Measurements from ENCODE around the gene RIOK3. TPM values are rescaled to one million over a fixed set of nuclear protein-coding genes. Genes with fewer than 3 reads are reported as not detected.
A peak's percentile ranks its signal among the peaks of the same experiment; 100 is the strongest.

The RIOK3 gene
- total and polyA plus RNA-seq, 2 experiments from 2014 or later, result 63.6 to 83.7 TPM

DNA sequence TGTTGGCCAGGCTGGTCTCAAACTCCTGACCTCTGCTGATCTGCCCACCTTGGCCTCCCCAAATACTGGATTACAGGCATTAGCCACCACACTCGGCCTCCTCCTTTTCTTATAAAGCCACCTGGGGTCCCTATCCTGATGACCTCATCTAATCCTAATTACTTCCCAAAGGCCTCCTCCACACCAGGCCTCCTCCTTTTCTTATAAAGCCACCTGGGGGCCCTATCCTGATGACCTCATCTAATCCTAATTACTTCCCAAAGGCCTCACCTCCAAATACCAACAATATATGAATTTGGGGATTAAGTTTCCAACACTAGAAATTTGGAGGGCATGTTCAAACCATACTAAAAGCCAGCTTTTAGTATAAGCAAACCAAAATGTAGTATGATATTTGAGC, 40.6 kb downstream of the RIOK3 start:
- Histone ChIP-seq H3K4me3 (no peak overlapping the region), H3K36me3 (no peaks in the 10 kb centered on the region), H3K4me1 (ENCODE audit: low read depth) (peaks cover 5% of the 10 kb centered on the region), H3K9me3 (ENCODE audit: low read depth) (no peaks in the 10 kb centered on the region), H3K27ac (no peak overlapping the region), H3K27me3 (no peaks in the 10 kb centered on the region)
- DNase-seq (ENCODE audit: low read depth in 1 of 2, low spot score in 1 of 2), result no peak
- TF ChIP-seq CTCF (IDR thresholded peaks at IDR 0.05; ENCODE audit: low read depth, low read length), result no peak

- Histone ChIP-seq H3K4me3 (no peak overlapping the region), H3K9me3 (ENCODE audit: low read depth) (no peaks in the 10 kb centered on the region), H3K27ac (no peak overlapping the region), H3K36me3 (no peaks in the 10 kb centered on the region), H3K4me1 (ENCODE audit: low read depth) (peaks cover 5% of the 10 kb centered on the region), H3K27me3 (no peaks in the 10 kb centered on the region)
- TF ChIP-seq CTCF (IDR thresholded peaks at IDR 0.05; ENCODE audit: low read depth, low read length), result no peak
- no peak for DNase-seq (ENCODE audit: low read depth in 1 of 2, low spot score in 1 of 2)
Measured at GRCh38 chr18:23494992-23495391, 41.9 kb downstream of the RIOK3 start.

DNA sequence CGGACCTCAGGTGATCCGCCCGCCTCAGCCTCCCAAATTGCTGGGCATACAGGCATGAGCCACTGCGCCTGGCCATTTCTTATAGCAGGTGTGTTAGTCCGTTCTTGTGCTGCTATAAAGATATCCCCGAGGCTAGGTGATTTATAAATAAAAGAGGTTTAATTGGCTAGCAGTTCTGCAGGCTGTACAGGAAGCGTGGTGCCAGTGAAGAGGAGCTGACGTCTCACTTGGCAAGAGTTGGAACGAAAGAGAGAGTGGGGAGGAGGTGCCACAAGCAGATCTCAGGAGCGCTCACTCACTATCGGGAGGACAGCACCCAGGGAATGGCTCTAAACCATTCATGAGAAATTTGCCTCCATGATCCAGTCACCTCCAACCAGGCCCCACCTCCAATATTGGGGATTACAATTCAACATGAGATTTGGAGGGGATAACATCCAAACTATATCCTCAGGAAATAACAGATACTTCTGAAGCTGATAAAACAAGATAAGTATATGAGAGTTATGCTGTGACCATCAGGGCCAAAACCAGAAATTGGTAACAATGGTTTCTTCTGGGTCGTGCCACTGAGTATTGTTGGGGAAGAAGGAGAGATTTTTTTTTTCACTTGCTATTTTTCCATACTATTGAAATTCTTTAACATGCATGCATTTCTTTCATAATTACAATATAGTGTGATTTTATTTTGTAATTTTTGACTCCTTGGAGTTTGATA, 42.8 kb downstream of the RIOK3 start:
- Histone ChIP-seq H3K27ac (no peak overlapping the region), H3K4me3 (no peak overlapping the region), H3K4me1 (ENCODE audit: low read depth) (peaks cover 5% of the 10 kb centered on the region), H3K27me3 (no peaks in the 10 kb centered on the region), H3K36me3 (no peaks in the 10 kb centered on the region), H3K9me3 (ENCODE audit: low read depth) (no peaks in the 10 kb centered on the region)
- no peak for DNase-seq (ENCODE audit: low read depth in 1 of 2, low spot score in 1 of 2)
- TF ChIP-seq CTCF (IDR thresholded peaks at IDR 0.05; ENCODE audit: low read depth, low read length), result no peak

DNA sequence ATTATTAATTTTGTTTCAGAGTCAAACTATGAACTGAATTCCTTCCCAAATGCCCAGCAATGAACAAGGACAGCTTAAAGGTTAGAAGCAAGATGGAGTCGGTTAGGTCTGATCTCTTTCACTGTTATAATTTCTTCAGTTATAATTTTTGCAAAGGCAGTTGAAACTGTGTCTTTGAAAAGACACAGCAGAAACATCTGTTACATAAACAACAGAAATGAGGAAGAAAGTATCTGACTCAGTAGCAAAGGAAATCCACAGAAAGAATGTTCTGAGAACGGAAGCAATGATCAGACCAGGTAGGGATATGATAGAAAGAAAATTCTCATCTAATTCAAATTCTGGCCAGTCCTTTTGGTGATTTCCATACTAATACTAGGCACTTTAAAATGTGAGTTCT, 45.0 kb downstream of the RIOK3 start:
- H3K36me3 ChIP-seq, result no peaks in the 10 kb centered on the region
- H3K27ac ChIP-seq, result no peak overlapping the region
- no peak for DNase-seq (ENCODE audit: low read depth in 1 of 2, low spot score in 1 of 2)
- no peaks in the 10 kb centered on the region for H3K27me3 ChIP-seq
- no peak overlapping the region for H3K4me3 ChIP-seq
- H3K9me3 ChIP-seq (ENCODE audit: low read depth), result no peaks in the 10 kb centered on the region
- peaks cover 5% of the 10 kb centered on the region for H3K4me1 ChIP-seq (ENCODE audit: low read depth)
- no peak for TF ChIP-seq CTCF (IDR thresholded peaks at IDR 0.05; ENCODE audit: low read depth, low read length)

GRCh38 chr18:23498877-23499276, 45.8 kb downstream of the RIOK3 start:
- TF ChIP-seq CTCF (IDR thresholded peaks at IDR 0.05; ENCODE audit: low read depth, low read length), result peak; percentile 93
- peak; percentile 84 to 87 for DNase-seq (ENCODE audit: low read depth in 1 of 2, low spot score in 1 of 2)
- no peaks in the 10 kb centered on the region for H3K27me3 ChIP-seq
- no peaks in the 10 kb centered on the region for H3K9me3 ChIP-seq (ENCODE audit: low read depth)
- H3K4me1 ChIP-seq (ENCODE audit: low read depth), result peaks cover 5% of the 10 kb centered on the region
- H3K27ac ChIP-seq, result no peak overlapping the region
- H3K36me3 ChIP-seq, result no peaks in the 10 kb centered on the region
- no peak overlapping the region for H3K4me3 ChIP-seq

Measured in cardiac muscle cell (in vitro differentiated cells and primary cell).